ENCODE measurements around the gene YWHAG.
"Not testable (repeated sequence)": the region's sequence is repeated elsewhere in the genome, so short reads cannot be mapped to it uniquely, and the experiment has no call there.

YWHAG gene

DNA sequence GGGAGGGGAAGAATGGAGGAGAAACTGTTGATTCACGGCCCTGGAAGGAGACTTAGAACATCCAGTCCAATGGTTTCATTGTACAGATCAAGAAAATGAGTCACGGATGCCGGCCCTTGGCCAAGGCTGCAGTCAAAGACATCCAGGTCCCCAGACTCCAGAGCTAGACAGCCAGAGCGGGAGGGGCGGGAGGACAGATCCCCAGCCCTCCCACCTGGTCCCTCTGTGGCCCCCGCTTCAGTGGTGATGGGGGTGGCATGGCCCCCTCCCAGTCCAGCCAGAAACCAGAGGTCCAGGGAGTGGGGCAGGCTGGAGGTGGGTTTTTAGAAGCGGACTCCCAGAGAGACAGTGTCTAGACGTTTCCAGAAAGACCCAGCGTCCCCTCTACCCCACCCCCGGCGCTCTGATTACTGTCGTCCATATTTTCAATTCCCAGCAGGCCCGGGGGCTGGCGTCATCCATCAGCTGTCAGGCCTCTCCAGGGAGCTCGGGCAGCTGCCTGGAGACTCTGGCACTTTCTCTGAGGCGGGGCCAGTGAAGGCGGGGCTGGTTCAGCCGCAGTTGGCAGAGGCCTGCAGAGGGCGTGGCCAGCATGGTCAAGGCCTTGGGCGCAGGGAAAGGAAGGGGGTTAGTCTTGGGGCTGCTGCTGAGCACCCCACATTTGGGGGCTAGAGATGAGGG lies 64.3 kb downstream of the YWHAG start:
- H3K36me3 ChIP-seq, result no peaks in the 10 kb centered on the region
- no peaks in the 10 kb centered on the region for H4K20me1 ChIP-seq
- H3K27ac ChIP-seq, result peak overlapping the region; percentile 88 to 94 (median 91)
- peak overlapping the region; percentile 74 to 83 (median 78) for H3K9ac ChIP-seq
- H3K27me3 ChIP-seq, result no peaks in the 10 kb centered on the region
- peak overlapping the region; percentile 91 to 97 (median 92) for H3K4me2 ChIP-seq
- H3K4me1 ChIP-seq, result peaks cover 66 to 94% (median 83%) of the 10 kb centered on the region in 10 experiments
- H3K4me3 ChIP-seq, result peak overlapping the region; percentile 18 to 64 (median 49); a peak in 18 of 20 replicates
- no peaks in the 10 kb centered on the region for H3K9me3 ChIP-seq (replicated peaks in 1 of 11)
- TF ChIP-seq Cebpa-rat (IDR thresholded peaks at IDR 0.05), result no peak

- Histone ChIP-seq H3K36me3 (no peaks in the 10 kb centered on the region), H3K4me1 (peaks cover 66 to 90% (median 86%) of the 10 kb centered on the region in 10 experiments), H3K9me3 (replicated peaks in 1 of 11) (no peaks in the 10 kb centered on the region), H3K4me3 (peak overlapping the region in 1 of 10 experiments; percentile 44; a peak in 1 of 20 replicates), H4K20me1 (no peaks in the 10 kb centered on the region), H3K27ac (peak overlapping the region in 10 of 11 experiments; percentile 88 to 94 (median 91); a peak in 19 of 22 replicates), H3K9ac (peak overlapping the region in 8 of 11 experiments; percentile 74 to 84 (median 82); a peak in 16 of 22 replicates), H3K27me3 (no peaks in the 10 kb centered on the region), H3K4me2 (peak overlapping the region; percentile 91 to 97 (median 92))
- TF ChIP-seq Cebpa-rat (IDR thresholded peaks at IDR 0.05), result no peak
Observed at GRCh38 chr7:76293407-76293901, 65.3 kb downstream of the YWHAG start.

- not testable (repeated sequence) for H4K20me1 ChIP-seq; H3K9me3 ChIP-seq (replicated peaks in 1 of 11); H3K27me3 ChIP-seq; H3K4me3 ChIP-seq; H3K36me3 ChIP-seq
- peak overlapping the region in 8 of 11 experiments; percentile 74 to 84 (median 82); a peak in 16 of 22 replicates for H3K9ac ChIP-seq
- peak overlapping the region; percentile 91 to 97 (median 92) for H3K4me2 ChIP-seq
- peaks cover 66 to 94% (median 88%) of the 10 kb centered on the region in 10 experiments for H3K4me1 ChIP-seq
- H3K27ac ChIP-seq, result peak overlapping the region in 10 of 11 experiments; percentile 88 to 94 (median 91); a peak in 21 of 22 replicates
Observed at GRCh38 chr7:76292911-76293310, 65.9 kb downstream of the YWHAG start.

GRCh38 chr7:76292213-76292573 lies 66.6 kb downstream of the YWHAG start:
- peak overlapping the region; percentile 91 to 97 (median 92) for H3K4me2 ChIP-seq
- peak overlapping the region; percentile 82 to 94 (median 91) for H3K27ac ChIP-seq
- no peaks in the 10 kb centered on the region for H4K20me1 ChIP-seq
- H3K36me3 ChIP-seq, result no peaks in the 10 kb centered on the region
- peaks cover 66 to 94% (median 89%) of the 10 kb centered on the region in 10 experiments for H3K4me1 ChIP-seq
- H3K4me3 ChIP-seq, result peak overlapping the region; percentile 36 to 67 (median 46); a peak in 17 of 20 replicates
- no peaks in the 10 kb centered on the region for H3K27me3 ChIP-seq
- peak in 7 of 11 experiments; percentile 57 to 93 (median 80); a peak in 14 of 22 replicates for TF ChIP-seq Cebpa-rat (IDR thresholded peaks at IDR 0.05)
- peak overlapping the region; percentile 74 to 84 (median 80) for H3K9ac ChIP-seq
- no peaks in the 10 kb centered on the region for H3K9me3 ChIP-seq (replicated peaks in 1 of 11)

DNA sequence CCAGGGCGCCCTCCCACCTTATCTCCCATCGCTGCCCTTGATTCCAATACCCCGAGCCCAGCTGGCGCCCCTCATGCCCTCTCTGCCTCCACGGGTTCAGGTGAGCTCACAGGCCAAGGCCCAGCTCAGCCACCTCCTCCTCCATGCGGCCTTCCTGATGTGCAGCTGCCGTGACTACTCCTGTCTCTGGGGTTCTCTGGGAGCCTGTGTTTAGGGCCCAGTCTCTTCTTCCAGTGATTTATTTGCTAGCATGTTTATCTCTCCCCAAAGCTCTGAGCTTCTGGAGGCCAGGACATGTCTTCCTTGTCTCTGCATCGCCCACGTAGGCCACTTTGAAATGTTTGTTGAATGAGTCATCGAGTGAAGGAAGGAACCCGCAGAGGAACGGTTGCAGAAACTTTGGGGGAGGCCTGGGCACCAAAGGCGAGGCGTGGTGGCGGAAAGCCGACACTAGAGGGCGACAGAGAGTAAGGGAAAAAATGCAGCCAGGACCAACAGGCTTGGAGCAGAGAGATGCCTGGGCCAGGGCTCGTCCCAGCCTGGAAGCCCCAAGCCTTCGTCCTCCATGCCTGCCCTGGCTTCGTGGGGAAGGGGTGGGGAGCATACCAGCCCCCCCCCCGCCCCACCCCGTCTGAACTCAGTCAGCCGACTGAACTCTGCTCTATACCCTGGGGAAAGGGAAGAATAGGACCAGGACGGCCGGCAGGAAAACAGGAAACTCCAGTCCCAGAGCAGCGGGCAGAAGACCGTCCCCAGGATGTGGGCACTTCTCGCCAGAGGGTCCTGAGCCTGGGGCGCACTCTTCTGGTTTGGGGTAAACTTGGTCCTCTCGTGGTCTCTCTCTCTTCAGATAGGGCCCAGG lies 67.2 kb downstream of the YWHAG start:
- Histone ChIP-seq H3K9me3 (replicated peaks in 1 of 11) (no peaks in the 10 kb centered on the region), H3K27ac (peak overlapping the region; percentile 82 to 94 (median 91)), H3K36me3 (no peaks in the 10 kb centered on the region), H3K9ac (peak overlapping the region; percentile 74 to 84 (median 80)), H4K20me1 (no peaks in the 10 kb centered on the region), H3K4me3 (peak overlapping the region; percentile 36 to 67 (median 46); a peak in 17 of 20 replicates), H3K4me1 (peaks cover 60 to 94% (median 89%) of the 10 kb centered on the region in 10 experiments), H3K4me2 (peak overlapping the region; percentile 91 to 97 (median 92)), H3K27me3 (no peaks in the 10 kb centered on the region)
- TF ChIP-seq Cebpa-rat (IDR thresholded peaks at IDR 0.05), result no peak; a peak in 1 of 22 replicates

- not testable (repeated sequence) for H3K27me3 ChIP-seq; H4K20me1 ChIP-seq; H3K36me3 ChIP-seq; H3K9me3 ChIP-seq (replicated peaks in 1 of 11)
- Histone ChIP-seq H3K4me3 (peak overlapping the region in 5 of 10 experiments; percentile 34 to 67 (median 39); a peak in 5 of 20 replicates), H3K4me2 (peak overlapping the region; percentile 91 to 97 (median 92)), H3K27ac (peak overlapping the region; percentile 1 to 94 (median 91); a peak in 21 of 22 replicates), H3K9ac (peak overlapping the region in 10 of 11 experiments; percentile 58 to 84 (median 80); a peak in 20 of 22 replicates), H3K4me1 (peaks cover 53 to 92% (median 88%) of the 10 kb centered on the region in 10 experiments)
Observed at GRCh38 chr7:76290847-76291350, 67.9 kb downstream of the YWHAG start.

GRCh38 chr7:76286842-76287403 lies 71.9 kb downstream of the YWHAG start:
- Histone ChIP-seq H3K27ac (no peak overlapping the region), H3K4me2 (peak overlapping the region in 9 of 11 experiments; percentile 9 to 49 (median 31); a peak in 15 of 22 replicates), H3K27me3 (peaks cover 30 to 40% (median 38%) of the 10 kb centered on the region in 11 experiments), H3K9ac (peak overlapping the region in 1 of 11 experiments; percentile 29; a peak in 2 of 22 replicates), H3K4me1 (peaks cover 13 to 61% (median 53%) of the 10 kb centered on the region in 10 experiments), H4K20me1 (peaks cover 0 to 6% (median 0%) of the 10 kb centered on the region in 11 experiments; a peak in 4 of 22 replicates), H3K9me3 (replicated peaks in 1 of 11) (no peaks in the 10 kb centered on the region), H3K36me3 (no peaks in the 10 kb centered on the region), H3K4me3 (no peak overlapping the region)
- TF ChIP-seq Cebpa-rat (IDR thresholded peaks at IDR 0.05), result no peak

GRCh38 chr7:76285604-76286374 lies 73.0 kb downstream of the YWHAG start:
- peaks cover 42 to 51% (median 49%) of the 10 kb centered on the region in 11 experiments for H3K27me3 ChIP-seq
- no peak for TF ChIP-seq Cebpa-rat (IDR thresholded peaks at IDR 0.05)
- peaks cover 0 to 6% (median 0%) of the 10 kb centered on the region in 11 experiments; a peak in 4 of 22 replicates for H4K20me1 ChIP-seq
- H3K9ac ChIP-seq, result no peak overlapping the region
- peak overlapping the region in 7 of 11 experiments; percentile 22 to 49 (median 39); a peak in 8 of 22 replicates for H3K4me2 ChIP-seq
- H3K36me3 ChIP-seq, result no peaks in the 10 kb centered on the region
- H3K27ac ChIP-seq, result no peak overlapping the region
- peaks cover 5 to 58% (median 45%) of the 10 kb centered on the region in 10 experiments for H3K4me1 ChIP-seq
- no peaks in the 10 kb centered on the region for H3K9me3 ChIP-seq (replicated peaks in 1 of 11)
- H3K4me3 ChIP-seq, result no peak overlapping the region
